GM23338 (cell line): Measurements from ENCODE around the gene PML. TPM values are rescaled to one million over a fixed set of nuclear protein-coding genes. Genes with fewer than 3 reads are reported as not detected.

Experiments
- ATAC-seq: fragments of 200-7000 bp; cut with Tn5 transposase; 3 replicates; pipeline ENCODE4 v1.9.1; 2020
- DNase-seq: peaks from one replicate; pipeline ENCODE4 v3.0.0-alpha.2; 2015; ENCODE audit warnings: low spot score
- H2AFZ ChIP-seq: fragments of 200-600 bp; sonication (generic); 2 replicates; pipeline ENCODE4 v1.8.0; 2016; ENCODE audit warnings: antibody characterized with exemption, mild to moderate bottlenecking, moderate library complexity
- H3F3A ChIP-seq: fragments of 200-600 bp; sonication (generic); replicated peaks from 2 replicates; pipeline ENCODE4 v1.8.0; 2017; ENCODE audit warnings: antibody characterized with exemption, mixed run types, low read depth
- H3K27ac ChIP-seq: fragments of 200-600 bp; sonication (generic); 2 replicates; pipeline ENCODE4 v1.6.1; 2016; ENCODE audit warnings: low read depth
- H3K27me3 ChIP-seq: fragments of 200-600 bp; sonication (generic); 2 replicates; pipeline ENCODE4 v1.8.0; 2016; ENCODE audit warnings: mild to moderate bottlenecking, mixed run types, moderate library complexity; ENCODE audit not compliant: insufficient read depth
- H3K36me3 ChIP-seq: fragments of 200-600 bp; sonication (generic); 2 replicates; pipeline ENCODE4 v1.8.0; 2016; ENCODE audit warnings: mild to moderate bottlenecking; ENCODE audit not compliant: insufficient read depth
- H3K4me1 ChIP-seq: fragments of 200-600 bp; sonication (generic); 2 replicates; pipeline ENCODE4 v1.8.0; 2016; ENCODE audit warnings: mild to moderate bottlenecking, moderate library complexity; ENCODE audit not compliant: insufficient read depth
- H3K4me2 ChIP-seq: fragments of 200-600 bp; sonication (generic); 2 replicates; pipeline ENCODE4 v1.7.1; 2017; ENCODE audit warnings: mixed run types
- H3K4me3 ChIP-seq: fragments of 200-600 bp; sonication (generic); 2 replicates; pipeline ENCODE4 v1.6.1; 2016; ENCODE audit warnings: mixed run types
- H3K79me2 ChIP-seq: fragments of 200-600 bp; sonication (generic); replicated peaks from 2 replicates; pipeline ENCODE4 v1.8.0; 2017; ENCODE audit warnings: mild to moderate bottlenecking; ENCODE audit not compliant: insufficient read depth
- H3K9me2 ChIP-seq: fragments of 200-600 bp; sonication (generic); 2 replicates; pipeline ENCODE4 v1.8.0; 2017; ENCODE audit not compliant: insufficient read depth
- H4K20me1 ChIP-seq: fragments of 200-600 bp; sonication (generic); replicated peaks from 2 replicates; pipeline ENCODE4 v1.8.0; 2017; ENCODE audit warnings: mild to moderate bottlenecking; ENCODE audit not compliant: insufficient read depth
- H3K27ac Mint-ChIP-seq: 2 replicates; pipeline ENCODE4 v1.8.0; 2020; ENCODE audit warnings: inconsistent platforms, mild to moderate bottlenecking, moderate library complexity, mixed read lengths
- H3K27me3 Mint-ChIP-seq: 3 replicates; pipeline ENCODE4 v1.8.0; 2022; ENCODE audit warnings: low read depth, mild to moderate bottlenecking, moderate library complexity, mixed read lengths, inconsistent platforms; ENCODE audit not compliant: insufficient read depth, poor library complexity
- H3K36me3 Mint-ChIP-seq: 3 replicates; pipeline ENCODE4 v1.8.0; 2021; ENCODE audit warnings: low read depth, mild to moderate bottlenecking, inconsistent platforms, moderate library complexity, mixed read lengths
- H3K4me1 Mint-ChIP-seq: 3 replicates; pipeline ENCODE4 v1.8.0; 2020; ENCODE audit warnings: mild to moderate bottlenecking, inconsistent platforms, mixed read lengths
- H3K4me3 Mint-ChIP-seq: 3 replicates; pipeline ENCODE4 v1.8.0; 2021; ENCODE audit warnings: moderate library complexity, mild to moderate bottlenecking, inconsistent platforms, mixed read lengths
- H3K9me3 Mint-ChIP-seq: 3 replicates; pipeline ENCODE4 v1.8.0; 2020; ENCODE audit warnings: moderate library complexity, mild to moderate bottlenecking, inconsistent platforms, mixed read lengths
- CREB1 ChIP-seq: fragments of 250-450 bp; sonication (Bioruptor Pico); IDR thresholded peaks from 2 replicates; pipeline ENCODE4 v1.5.0; 2020; ENCODE audit warnings: low read depth, mild to moderate bottlenecking, moderate library complexity
- EZH2 ChIP-seq: fragments of 200-600 bp; sonication (generic); IDR thresholded peaks from one replicate; pipeline ENCODE4 v1.8.0; 2017; ENCODE audit warnings: antibody characterized with exemption, mild to moderate bottlenecking, low read depth; ENCODE audit not compliant: unreplicated experiment
- EZH2phosphoT487 ChIP-seq: fragments of 200-600 bp; sonication (generic); IDR thresholded peaks from one replicate; pipeline ENCODE4 v1.8.1; 2018; ENCODE audit warnings: antibody characterized with exemption; ENCODE audit not compliant: unreplicated experiment
- JUNB ChIP-seq: IDR thresholded peaks from one replicate; pipeline ENCODE4 v1.6.1; 2016; ENCODE audit warnings: antibody characterized with exemption; ENCODE audit not compliant: unreplicated experiment
- NANOG ChIP-seq: IDR thresholded peaks from 2 replicates; pipeline ENCODE4 v1.6.1; 2016; ENCODE audit warnings: antibody characterized with exemption, borderline replicate concordance
- STAT1 ChIP-seq: IDR thresholded peaks from one replicate; pipeline ENCODE4 v1.6.1; 2016; ENCODE audit warnings: antibody characterized with exemption; ENCODE audit not compliant: unreplicated experiment
- ZNF114 ChIP-seq: fragments of 250-450 bp; sonication (Bioruptor Pico); IDR thresholded peaks from 2 replicates; pipeline ENCODE4 v1.5.0; 2020; ENCODE audit warnings: mild to moderate bottlenecking, moderate library complexity
- ZNF331 ChIP-seq: fragments of 250-450 bp; sonication (Bioruptor Pico); IDR thresholded peaks from 2 replicates; pipeline ENCODE4 v1.5.0; 2020; ENCODE audit warnings: low read depth, mild to moderate bottlenecking, moderate library complexity
- polyA plus RNA-seq: library from polyadenylated mRNA; unstranded; fragments of >200 nt; fragmentation: Nextera tagmentation; extraction: Ambion mirVana; gene quantifications from 2 replicates; pipeline ENCODE4 v1.2.1, GENCODE V29; 2016
- total RNA-seq: library from RNA; depleted of rRNA; stranded (reverse); fragments of >200 nt; shearing (Covaris generic); gene quantifications from 2 replicates; pipeline ENCODE4 v1.2.3, GENCODE V29; 2014
- TF ChIP-seq, protein P1 (sequence below): fragments of 250-450 bp; sonication (Bioruptor Pico); IDR thresholded peaks from 2 replicates; pipeline ENCODE4 v1.5.0; 2020; ENCODE audit warnings: mild to moderate bottlenecking, moderate library complexity

Gene PML
- total and polyA plus RNA-seq, 2 experiments from 2014 or later: 19.0 to 73.1 TPM

DNA sequence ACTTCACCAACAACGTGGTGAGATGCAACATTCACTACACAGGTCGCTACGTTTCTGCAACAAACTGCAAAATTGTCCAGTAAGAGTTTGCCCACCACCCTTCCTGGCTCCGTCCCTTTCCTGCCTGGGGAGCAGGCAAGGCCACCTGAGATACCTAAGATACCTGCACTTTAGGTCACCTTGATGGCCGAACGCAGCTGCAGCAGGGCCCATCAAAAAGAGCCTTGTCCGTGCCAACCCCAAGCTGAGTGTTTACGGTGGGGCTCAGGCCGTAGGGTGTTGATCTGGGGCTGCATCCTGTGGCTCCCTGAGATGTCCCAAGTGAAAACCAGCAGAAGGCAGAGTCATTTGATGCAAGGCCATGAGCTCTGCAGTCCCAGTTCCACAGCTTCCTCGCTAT, 45.0 kb upstream of the PML start (continued):
- TF ChIP-seq, protein P1, sequence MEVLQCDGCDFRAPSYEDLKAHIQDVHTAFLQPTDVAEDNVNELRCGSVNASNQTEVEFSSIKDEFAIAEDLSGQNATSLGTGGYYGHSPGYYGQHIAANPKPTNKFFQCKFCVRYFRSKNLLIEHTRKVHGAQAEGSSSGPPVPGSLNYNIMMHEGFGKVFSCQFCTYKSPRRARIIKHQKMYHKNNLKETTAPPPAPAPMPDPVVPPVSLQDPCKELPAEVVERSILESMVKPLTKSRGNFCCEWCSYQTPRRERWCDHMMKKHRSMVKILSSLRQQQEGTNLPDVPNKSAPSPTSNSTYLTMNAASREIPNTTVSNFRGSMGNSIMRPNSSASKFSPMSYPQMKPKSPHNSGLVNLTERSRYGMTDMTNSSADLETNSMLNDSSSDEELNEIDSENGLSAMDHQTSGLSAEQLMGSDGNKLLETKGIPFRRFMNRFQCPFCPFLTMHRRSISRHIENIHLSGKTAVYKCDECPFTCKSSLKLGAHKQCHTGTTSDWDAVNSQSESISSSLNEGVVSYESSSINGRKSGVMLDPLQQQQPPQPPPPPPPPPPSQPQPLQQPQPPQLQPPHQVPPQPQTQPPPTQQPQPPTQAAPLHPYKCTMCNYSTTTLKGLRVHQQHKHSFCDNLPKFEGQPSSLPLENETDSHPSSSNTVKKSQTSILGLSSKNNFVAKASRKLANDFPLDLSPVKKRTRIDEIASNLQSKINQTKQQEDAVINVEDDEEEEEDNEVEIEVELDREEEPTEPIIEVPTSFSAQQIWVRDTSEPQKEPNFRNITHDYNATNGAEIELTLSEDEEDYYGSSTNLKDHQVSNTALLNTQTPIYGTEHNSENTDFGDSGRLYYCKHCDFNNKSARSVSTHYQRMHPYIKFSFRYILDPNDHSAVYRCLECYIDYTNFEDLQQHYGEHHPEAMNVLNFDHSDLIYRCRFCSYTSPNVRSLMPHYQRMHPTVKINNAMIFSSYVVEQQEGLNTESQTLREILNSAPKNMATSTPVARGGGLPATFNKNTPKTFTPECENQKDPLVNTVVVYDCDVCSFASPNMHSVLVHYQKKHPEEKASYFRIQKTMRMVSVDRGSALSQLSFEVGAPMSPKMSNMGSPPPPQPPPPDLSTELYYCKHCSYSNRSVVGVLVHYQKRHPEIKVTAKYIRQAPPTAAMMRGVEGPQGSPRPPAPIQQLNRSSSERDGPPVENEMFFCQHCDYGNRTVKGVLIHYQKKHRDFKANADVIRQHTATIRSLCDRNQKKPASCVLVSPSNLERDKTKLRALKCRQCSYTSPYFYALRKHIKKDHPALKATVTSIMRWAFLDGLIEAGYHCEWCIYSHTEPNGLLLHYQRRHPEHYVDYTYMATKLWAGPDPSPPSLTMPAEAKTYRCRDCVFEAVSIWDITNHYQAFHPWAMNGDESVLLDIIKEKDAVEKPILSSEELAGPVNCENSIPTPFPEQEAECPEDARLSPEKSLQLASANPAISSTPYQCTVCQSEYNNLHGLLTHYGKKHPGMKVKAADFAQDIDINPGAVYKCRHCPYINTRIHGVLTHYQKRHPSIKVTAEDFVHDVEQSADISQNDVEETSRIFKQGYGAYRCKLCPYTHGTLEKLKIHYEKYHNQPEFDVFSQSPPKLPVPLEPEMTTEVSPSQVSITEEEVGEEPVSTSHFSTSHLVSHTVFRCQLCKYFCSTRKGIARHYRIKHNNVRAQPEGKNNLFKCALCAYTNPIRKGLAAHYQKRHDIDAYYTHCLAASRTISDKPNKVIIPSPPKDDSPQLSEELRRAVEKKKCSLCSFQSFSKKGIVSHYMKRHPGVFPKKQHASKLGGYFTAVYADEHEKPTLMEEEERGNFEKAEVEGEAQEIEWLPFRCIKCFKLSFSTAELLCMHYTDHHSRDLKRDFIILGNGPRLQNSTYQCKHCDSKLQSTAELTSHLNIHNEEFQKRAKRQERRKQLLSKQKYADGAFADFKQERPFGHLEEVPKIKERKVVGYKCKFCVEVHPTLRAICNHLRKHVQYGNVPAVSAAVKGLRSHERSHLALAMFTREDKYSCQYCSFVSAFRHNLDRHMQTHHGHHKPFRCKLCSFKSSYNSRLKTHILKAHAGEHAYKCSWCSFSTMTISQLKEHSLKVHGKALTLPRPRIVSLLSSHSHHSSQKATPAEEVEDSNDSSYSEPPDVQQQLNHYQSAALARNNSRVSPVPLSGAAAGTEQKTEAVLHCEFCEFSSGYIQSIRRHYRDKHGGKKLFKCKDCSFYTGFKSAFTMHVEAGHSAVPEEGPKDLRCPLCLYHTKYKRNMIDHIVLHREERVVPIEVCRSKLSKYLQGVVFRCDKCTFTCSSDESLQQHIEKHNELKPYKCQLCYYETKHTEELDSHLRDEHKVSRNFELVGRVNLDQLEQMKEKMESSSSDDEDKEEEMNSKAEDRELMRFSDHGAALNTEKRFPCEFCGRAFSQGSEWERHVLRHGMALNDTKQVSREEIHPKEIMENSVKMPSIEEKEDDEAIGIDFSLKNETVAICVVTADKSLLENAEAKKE: no peak
- TF ChIP-seq EZH2phosphoT487 (no peak), ZNF331 (CRISPR knock-in tag) (no peak)

DNA sequence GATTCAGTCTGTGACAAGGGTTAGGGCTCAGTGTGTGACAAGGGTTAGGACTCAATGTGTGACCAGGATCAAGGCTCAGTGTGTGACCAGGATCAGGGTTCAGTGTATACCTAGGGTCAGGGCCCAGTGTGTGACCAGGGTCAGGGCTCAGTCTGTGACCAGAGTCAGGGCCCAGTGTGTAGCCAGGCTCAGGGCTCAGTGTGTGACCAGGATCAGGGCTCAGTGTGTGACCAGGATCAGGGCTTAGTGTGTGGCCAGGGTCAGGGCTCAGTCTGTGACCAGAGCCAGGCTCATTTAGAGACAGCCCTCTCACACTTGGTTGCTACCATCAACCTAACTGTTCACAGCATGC, 44.1 kb upstream of the PML start:
- H3K27ac Mint-ChIP-seq: peak overlapping the region; percentile 16; the same call in 1 of the 2 replicates
- no peak overlapping the region for H3K4me3 Mint-ChIP-seq
- H4K20me1 ChIP-seq: no peaks in the 10 kb centered on the region

More for the DNA sequence above, 44.1 kb upstream of the PML start:
- H3K27me3 Mint-ChIP-seq: peaks cover 22% of the 10 kb centered on the region
- no peaks in the 10 kb centered on the region for H3K9me2 ChIP-seq
- H3K9me3 Mint-ChIP-seq: no peaks in the 10 kb centered on the region
- no peak for DNase-seq
- H3K27me3 ChIP-seq: no peaks in the 10 kb centered on the region
- no peaks in the 10 kb centered on the region for H3K79me2 ChIP-seq
- H3K4me1 Mint-ChIP-seq: peaks cover 22% of the 10 kb centered on the region
- H3K36me3 Mint-ChIP-seq: no peaks in the 10 kb centered on the region; the same call in 2 of the 3 replicates
- H3K27ac ChIP-seq: no peak overlapping the region
- peaks cover 4% of the 10 kb centered on the region; the same call in 1 of the 2 replicates for H3K4me1 ChIP-seq
- no peak for TF ChIP-seq JUNB
- TF ChIP-seq ZNF114: no peak
- no peak for TF ChIP-seq NANOG
- TF ChIP-seq, protein P1: no peak
- TF ChIP-seq ZNF331 (CRISPR knock-in tag): no peak
- no peak for TF ChIP-seq STAT1
- no peak for TF ChIP-seq CREB1 (CRISPR knock-in tag)
- no peak for TF ChIP-seq EZH2
- H3F3A ChIP-seq: no peaks in the 10 kb centered on the region
- H3K4me2 ChIP-seq: no peak overlapping the region
- H2AFZ ChIP-seq: peak overlapping the region; percentile 91; the same call in 1 of the 2 replicates
- no peak for ATAC-seq
- no peak overlapping the region for H3K4me3 ChIP-seq
- H3K36me3 ChIP-seq: no peaks in the 10 kb centered on the region
